WTC11 (cell line): ENCODE measurements around the gene IFRD1. TPM values are rescaled to one million over a fixed set of nuclear protein-coding genes. Genes with fewer than 3 reads are reported as not detected.

Experiments used
- ATAC-seq: fragments of 200-7000 bp; cut with Tn5 transposase; 2 replicates; pipeline ENCODE4 v1.10.0; 2021; ENCODE audit warnings: mild to moderate bottlenecking, moderate library complexity
- Bru-seq: library from RNA; stranded (reverse); fragments of 400-500 nt; gene quantifications from one replicate; lab custom pipeline; 2021; lab: Mats Ljungman, UMichigan
- CTCF ChIA-PET: fragments of 300-600 bp; sonication (Branson Sonifier 250); formaldehyde crosslinking; loops from one replicate; lab custom pipeline; 2021; ENCODE audit warnings: antibody characterized with exemption; lab: Charles Lee
- POLR2A ChIA-PET: fragments of 350-600 bp; sonication (Branson Sonifier 250); formaldehyde crosslinking; loops from one replicate; lab custom pipeline; 2021; ENCODE audit warnings: antibody characterized with exemption; lab: Charles Lee
- DNase-seq: peaks from one replicate; pipeline ENCODE4 v3.0.0; 2021; ENCODE audit warnings: low spot score
- H3K27ac Mint-ChIP-seq: 2 replicates; pipeline ENCODE4 v1.8.0; 2021; ENCODE audit warnings: mixed read lengths
- H3K27me3 Mint-ChIP-seq: 2 replicates; pipeline ENCODE4 v1.8.0; 2021; ENCODE audit warnings: low read depth, mild to moderate bottlenecking, moderate library complexity, mixed read lengths
- H3K36me3 Mint-ChIP-seq: 2 replicates; pipeline ENCODE4 v1.8.0; 2021; ENCODE audit warnings: mixed read lengths
- H3K4me1 Mint-ChIP-seq: 2 replicates; pipeline ENCODE4 v1.8.0; 2022; ENCODE audit warnings: mixed read lengths
- H3K4me3 Mint-ChIP-seq: 2 replicates; pipeline ENCODE4 v1.8.0; 2021; ENCODE audit warnings: mild to moderate bottlenecking, moderate library complexity, mixed read lengths
- H3K9me3 Mint-ChIP-seq: 2 replicates; pipeline ENCODE4 v1.8.0; 2021; ENCODE audit warnings: mixed read lengths
- ARID4B ChIP-seq: sonication (generic); formaldehyde crosslinking; IDR thresholded peaks from 2 replicates; pipeline ENCODE4 v1.8.0; 2023; ENCODE audit warnings: missing genetic modification reagents, mild to moderate bottlenecking, borderline replicate concordance
- CBFB ChIP-seq: sonication (generic); formaldehyde crosslinking; IDR thresholded peaks from 2 replicates; pipeline ENCODE4 v1.8.1; 2022; ENCODE audit warnings: mild to moderate bottlenecking, low read depth, missing genetic modification reagents
- E2F5 ChIP-seq: sonication (generic); formaldehyde crosslinking; IDR thresholded peaks from 2 replicates; pipeline ENCODE4 v1.8.1; 2022; ENCODE audit warnings: mild to moderate bottlenecking, moderate library complexity, missing genetic modification reagents
- EMX1 ChIP-seq: fragments of 250-450 bp; sonication (Bioruptor Pico); IDR thresholded peaks from 2 replicates; pipeline ENCODE4 v1.8.0; 2021; ENCODE audit warnings: mild to moderate bottlenecking
- GRHL2 ChIP-seq: fragments of 250-450 bp; sonication (Bioruptor Pico); IDR thresholded peaks from 2 replicates; pipeline ENCODE4 v1.8.0; 2022; ENCODE audit warnings: mild to moderate bottlenecking, moderate library complexity; ENCODE audit not compliant: insufficient replicate concordance, severe bottlenecking
- HMGXB4 ChIP-seq: sonication (generic); formaldehyde crosslinking; IDR thresholded peaks from 2 replicates; pipeline ENCODE4 v1.8.1; 2023; ENCODE audit warnings: mild to moderate bottlenecking, moderate library complexity, missing genetic modification reagents
- IRF1 ChIP-seq: sonication (generic); formaldehyde crosslinking; IDR thresholded peaks from 2 replicates; pipeline ENCODE4 v1.8.0; 2023; ENCODE audit warnings: missing genetic modification reagents
- MYBL2 ChIP-seq: sonication (generic); formaldehyde crosslinking; IDR thresholded peaks from 2 replicates; pipeline ENCODE4 v1.8.1; 2023; ENCODE audit warnings: mild to moderate bottlenecking, moderate library complexity, missing genetic modification reagents
- NFE2L1 ChIP-seq: sonication (generic); formaldehyde crosslinking; IDR thresholded peaks from 2 replicates; pipeline ENCODE4 v1.8.1; 2023; ENCODE audit warnings: missing genetic modification reagents
- NFYB ChIP-seq: sonication (generic); formaldehyde crosslinking; conservative IDR thresholded peaks from 2 replicates; pipeline ENCODE4 v1.8.0; 2022; ENCODE audit warnings: low read depth, missing genetic modification reagents
- PRRX2 ChIP-seq: fragments of 250-450 bp; sonication (Bioruptor Pico); IDR thresholded peaks from 2 replicates; pipeline ENCODE4 v1.8.0; 2021; ENCODE audit warnings: mild to moderate bottlenecking
- RELA ChIP-seq: sonication (generic); formaldehyde crosslinking; IDR thresholded peaks from 2 replicates; pipeline ENCODE4 v1.8.1; 2022; ENCODE audit warnings: missing genetic modification reagents, mild to moderate bottlenecking, borderline replicate concordance
- SMAD3 ChIP-seq: sonication (generic); formaldehyde crosslinking; IDR thresholded peaks from 2 replicates; pipeline ENCODE4 v1.8.0; 2022; ENCODE audit warnings: missing genetic modification reagents, mild to moderate bottlenecking, borderline replicate concordance
- SMAD4 ChIP-seq: sonication (generic); formaldehyde crosslinking; IDR thresholded peaks from 2 replicates; pipeline ENCODE4 v1.8.0; 2022; ENCODE audit warnings: mild to moderate bottlenecking, missing genetic modification reagents
- TCF7 ChIP-seq: sonication (generic); formaldehyde crosslinking; IDR thresholded peaks from 2 replicates; pipeline ENCODE4 v1.8.0; 2022; ENCODE audit warnings: mild to moderate bottlenecking, low read depth, missing genetic modification reagents, moderate library complexity
- USF1 ChIP-seq: sonication (generic); formaldehyde crosslinking; IDR thresholded peaks from 2 replicates; pipeline ENCODE4 v1.8.0; 2022; ENCODE audit warnings: mild to moderate bottlenecking, missing genetic modification reagents
- ZNF232 ChIP-seq: sonication (generic); formaldehyde crosslinking; IDR thresholded peaks from 2 replicates; pipeline ENCODE4 v1.8.0; 2022; ENCODE audit warnings: mild to moderate bottlenecking, missing genetic modification reagents
- ZNF425 ChIP-seq: fragments of 250-450 bp; sonication (Bioruptor Pico); conservative IDR thresholded peaks from 2 replicates; pipeline ENCODE4 v1.9.0; 2021; ENCODE audit warnings: mild to moderate bottlenecking
- ZNF512 ChIP-seq: sonication (generic); formaldehyde crosslinking; IDR thresholded peaks from 2 replicates; pipeline ENCODE4 v1.8.1; 2022; ENCODE audit warnings: missing genetic modification reagents, borderline replicate concordance
- long read RNA-seq, 3 experiments: library from RNA in 1 of 3; library from capped mRNA in 1 of 3; library from polyadenylated mRNA in 1 of 3; unstranded in 2 of 3; stranded (forward) in 1 of 3; transcript quantifications; one replicate each; pipeline ENCODE4 v2.0.0, GENCODE V29; 2021
- total RNA-seq: library from RNA; stranded (reverse); gene quantifications from 3 replicates; pipeline ENCODE4 v1.2.3, GENCODE V29; 2021

The IFRD1 gene
- 30.5 to 37.9 TPM (median 31.2 TPM) in 3 replicates for total RNA-seq
- Bru-seq, nascent RNA = percentile 91 among the genes with signal in this experiment
- long read RNA-seq, experiment 1, transcript IFRD1-216 (12 exons, 3,397 nt) = minor isoform, 8 of 124 reads
- long read RNA-seq, experiment 1, transcript IFRD1-202 (12 exons, 2,290 nt) = major isoform, 82 of 124 reads
- long read RNA-seq, experiment 1, partial matches to known transcripts = 12 of 124 reads
- long read RNA-seq, experiment 1, other reads (novel, unspliced or antisense) = 18 of 124 reads
- long read RNA-seq, experiment 2, transcript IFRD1-202 (12 exons, 2,290 nt) = major isoform, 14 of 33 reads
- long read RNA-seq, experiment 2, partial matches to known transcripts = 8 of 33 reads
- long read RNA-seq, experiment 2, other reads (novel, unspliced or antisense) = 5 of 33 reads
- long read RNA-seq, experiment 3, transcript IFRD1-202 (12 exons, 2,290 nt) = major isoform, 32 of 43 reads
- long read RNA-seq, experiment 3, partial matches to known transcripts = 2 of 43 reads
- long read RNA-seq, experiment 3, other reads (novel, unspliced or antisense) = 7 of 43 reads

- DNase-seq = peak; percentile 99
- peaks cover 33% of the 10 kb centered on the region for H3K4me1 Mint-ChIP-seq
- no peaks in the 10 kb centered on the region for H3K36me3 Mint-ChIP-seq
- no peaks in the 10 kb centered on the region for H3K27me3 Mint-ChIP-seq
- peak within 1 kb of the TSS; percentile 94 for H3K4me3 Mint-ChIP-seq
- no peaks in the 10 kb centered on the region for H3K9me3 Mint-ChIP-seq
- peak; percentile 90 for ATAC-seq
- ChIA-PET CTCF (interaction anchor here (0.9 to 2.9 kb wide), 4 partner anchors 22 to 687 kb away, joined by 3 to 11 read pairs (median 8); no protein-coding TSS in a partner anchor), POLR2A (interaction anchor here (0.5 to 2.4 kb wide), 16 partner anchors 9 to 714 kb away, joined by 3 to 18 read pairs (median 4); partner anchors contain the start of genes DOCK4 and ZNF277)
- peak within 1 kb of the TSS; percentile 99 for H3K27ac Mint-ChIP-seq
- TF ChIP-seq USF1 (CRISPR knock-in tag) = peak; percentile 21; the same call in 1 of the 2 replicates
- TF ChIP-seq NFYB (CRISPR knock-in tag) = peak; percentile 71
- 0 out of 2 replicates have a peak, but pooled peaks have one; percentile 27 for TF ChIP-seq EMX1
- 0 out of 2 replicates have a peak, but pooled peaks have one; percentile 46 for TF ChIP-seq E2F5 (CRISPR knock-in tag)
- TF ChIP-seq SMAD4 (CRISPR knock-in tag) = no peak
- 0 out of 2 replicates have a peak, but pooled peaks have one; percentile 32 for TF ChIP-seq ZNF232 (CRISPR knock-in tag)
- 0 out of 2 replicates have a peak, but pooled peaks have one; percentile 25 for TF ChIP-seq ZNF425 (CRISPR knock-in tag)
- TF ChIP-seq ZNF512 (CRISPR knock-in tag) = 0 out of 2 replicates have a peak, but pooled peaks have one; percentile 40
- no peak for TF ChIP-seq RELA
- 0 out of 2 replicates have a peak, but pooled peaks have one; percentile 32 for TF ChIP-seq TCF7 (CRISPR knock-in tag)
- TF ChIP-seq ARID4B (CRISPR knock-in tag) = 0 out of 2 replicates have a peak, but pooled peaks have one; percentile 53
- 0 out of 2 replicates have a peak, but pooled peaks have one; percentile 76 for TF ChIP-seq PRRX2
- no peak for TF ChIP-seq IRF1 (CRISPR knock-in tag)
- peak; percentile 76; the same call in 1 of the 2 replicates for TF ChIP-seq SMAD3 (CRISPR knock-in tag)
- peak; percentile 67; the same call in 1 of the 2 replicates for TF ChIP-seq MYBL2
- TF ChIP-seq NFE2L1 (CRISPR knock-in tag) = peak; percentile 66; the same call in 1 of the 2 replicates
- no peak for TF ChIP-seq GRHL2 (CRISPR knock-in tag)
- TF ChIP-seq HMGXB4 (CRISPR knock-in tag) = no peak
- TF ChIP-seq CBFB = no peak
Observed at GRCh38 chr7:112449902-112450806, at the start of gene IFRD1. Gene IFRD1 (plus strand): TSS chr7:112450460. CDS start chr7:112450689, 229 bp downstream.
